HG03045 (cell line): ENCODE results near the gene EXOC3L2.

ENCODE experiments used
- ATAC-seq: cut with Tn5 transposase; IDR thresholded peaks from one replicate; pipeline ENCODE4 v1.9.1; 2021; ENCODE audit warnings: mild to moderate bottlenecking, moderate library complexity; ENCODE audit not compliant: unreplicated experiment

EXOC3L2 gene

GRCh38 chr19:45182758-45183157 is 62.4 kb downstream of the EXOC3L2 start:
- no peak for ATAC-seq

GRCh38 chr19:45180936-45181335 is 64.3 kb downstream of the EXOC3L2 start:
- ATAC-seq: no peak

- ATAC-seq: no peak
Observed at GRCh38 chr19:45179892-45180370, 65.3 kb downstream of the EXOC3L2 start.

GRCh38 chr19:45179072-45179891 is 65.9 kb downstream of the EXOC3L2 start:
- no peak for ATAC-seq

- peak; percentile 80 for ATAC-seq
Observed at GRCh38 chr19:45178262-45179071, 66.7 kb downstream of the EXOC3L2 start, which contains the start of gene BLOC1S3. Gene BLOC1S3 (plus strand): TSS chr19:45178784. CDS start chr19:45179297, 513 bp downstream.

- ATAC-seq: no peak
Observed at GRCh38 chr19:45177817-45178261, 67.4 kb downstream of the EXOC3L2 start, which contains the start of gene TRAPPC6A. Gene TRAPPC6A (minus strand): TSS chr19:45178237. CDS start chr19:45178218, 19 bp downstream.

- no peak for ATAC-seq
Observed at GRCh38 chr19:45175515-45176345, 69.5 kb downstream of the EXOC3L2 start.

- ATAC-seq: no peak
Observed at GRCh38 chr19:45173816-45174215, 71.4 kb downstream of the EXOC3L2 start.

GRCh38 chr19:45172611-45173208 is 72.5 kb downstream of the EXOC3L2 start:
- ATAC-seq: no peak

GRCh38 chr19:45172173-45172572 is 73.0 kb downstream of the EXOC3L2 start:
- no peak for ATAC-seq

- ATAC-seq: no peak
Observed at GRCh38 chr19:45171211-45171623, 74.0 kb downstream of the EXOC3L2 start.

GRCh38 chr19:45170146-45171106 is 74.8 kb downstream of the EXOC3L2 start:
- no peak for ATAC-seq

- ATAC-seq: no peak
Observed at GRCh38 chr19:45169602-45170001, 75.6 kb downstream of the EXOC3L2 start.

GRCh38 chr19:45168767-45169351 is 76.3 kb downstream of the EXOC3L2 start:
- ATAC-seq: no peak

- no peak for ATAC-seq
Observed at GRCh38 chr19:45166723-45167252, 78.4 kb downstream of the EXOC3L2 start.

GRCh38 chr19:45164577-45165335 is 80.5 kb downstream of the EXOC3L2 start:
- ATAC-seq: no peak

- ATAC-seq: no peak
Observed at GRCh38 chr19:45163751-45164460, 81.3 kb downstream of the EXOC3L2 start.
